ENCODE measurements around the gene MYCBP.
"Not testable (repeated sequence)": the region's sequence is repeated elsewhere in the genome, so short reads cannot be mapped to it uniquely, and the experiment has no call there.

Gene MYCBP

GRCh38 chr1:38840281-38840680 lies 32.9 kb downstream of the MYCBP start:
- TF ChIP-seq, protein P1, sequence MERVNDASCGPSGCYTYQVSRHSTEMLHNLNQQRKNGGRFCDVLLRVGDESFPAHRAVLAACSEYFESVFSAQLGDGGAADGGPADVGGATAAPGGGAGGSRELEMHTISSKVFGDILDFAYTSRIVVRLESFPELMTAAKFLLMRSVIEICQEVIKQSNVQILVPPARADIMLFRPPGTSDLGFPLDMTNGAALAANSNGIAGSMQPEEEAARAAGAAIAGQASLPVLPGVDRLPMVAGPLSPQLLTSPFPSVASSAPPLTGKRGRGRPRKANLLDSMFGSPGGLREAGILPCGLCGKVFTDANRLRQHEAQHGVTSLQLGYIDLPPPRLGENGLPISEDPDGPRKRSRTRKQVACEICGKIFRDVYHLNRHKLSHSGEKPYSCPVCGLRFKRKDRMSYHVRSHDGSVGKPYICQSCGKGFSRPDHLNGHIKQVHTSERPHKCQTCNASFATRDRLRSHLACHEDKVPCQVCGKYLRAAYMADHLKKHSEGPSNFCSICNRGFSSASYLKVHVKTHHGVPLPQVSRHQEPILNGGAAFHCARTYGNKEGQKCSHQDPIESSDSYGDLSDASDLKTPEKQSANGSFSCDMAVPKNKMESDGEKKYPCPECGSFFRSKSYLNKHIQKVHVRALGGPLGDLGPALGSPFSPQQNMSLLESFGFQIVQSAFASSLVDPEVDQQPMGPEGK (CRISPR knock-in tag; IDR thresholded peaks at IDR 0.05; ENCODE audit: borderline replicate concordance) = no peak
- TF ChIP-seq ZNF8 (CRISPR knock-in tag; IDR thresholded peaks at IDR 0.05) (no peak), ISL1 (CRISPR knock-in tag; IDR thresholded peaks at IDR 0.05) (no peak), ESRRG (CRISPR knock-in tag; IDR thresholded peaks at IDR 0.05) (no peak), RARB (CRISPR knock-in tag; IDR thresholded peaks at IDR 0.05) (no peak), TOX (CRISPR knock-in tag; IDR thresholded peaks at IDR 0.05; ENCODE audit: borderline replicate concordance) (no peak), CREB5 (CRISPR knock-in tag; IDR thresholded peaks at IDR 0.05; ENCODE audit: low read depth) (no peak)
- ATAC-seq = no peak

- TF ChIP-seq ZFP30 (CRISPR knock-in tag; IDR thresholded peaks at IDR 0.05) = no peak
- TF ChIP-seq, protein P1 (CRISPR knock-in tag; IDR thresholded peaks at IDR 0.05; ENCODE audit: borderline replicate concordance) = no peak
- no peak for TF ChIP-seq BACH2 (CRISPR knock-in tag; IDR thresholded peaks at IDR 0.05; ENCODE audit: borderline replicate concordance)
- TF ChIP-seq ISL1 (CRISPR knock-in tag; IDR thresholded peaks at IDR 0.05) = no peak
- no peak for TF ChIP-seq CREB5 (CRISPR knock-in tag; IDR thresholded peaks at IDR 0.05; ENCODE audit: low read depth)
- no peak for TF ChIP-seq TOX (CRISPR knock-in tag; IDR thresholded peaks at IDR 0.05; ENCODE audit: borderline replicate concordance)
- no peak for TF ChIP-seq ZC3H10 (CRISPR knock-in tag; IDR thresholded peaks at IDR 0.05)
- TF ChIP-seq POU6F1 (CRISPR knock-in tag; IDR thresholded peaks at IDR 0.05; ENCODE audit: borderline replicate concordance, low read depth) = no peak
- no peak for TF ChIP-seq TCF4 (CRISPR knock-in tag; IDR thresholded peaks at IDR 0.05; ENCODE audit: borderline replicate concordance)
- TF ChIP-seq ESRRG (CRISPR knock-in tag; IDR thresholded peaks at IDR 0.05) = no peak
- no peak for TF ChIP-seq ARNTL (CRISPR knock-in tag; IDR thresholded peaks at IDR 0.05; ENCODE audit: borderline replicate concordance, low read depth)
- TF ChIP-seq CSDC2 (CRISPR knock-in tag; IDR thresholded peaks at IDR 0.05) = no peak
- no peak for TF ChIP-seq ZNF8 (CRISPR knock-in tag; IDR thresholded peaks at IDR 0.05)
- TF ChIP-seq, protein P2, sequence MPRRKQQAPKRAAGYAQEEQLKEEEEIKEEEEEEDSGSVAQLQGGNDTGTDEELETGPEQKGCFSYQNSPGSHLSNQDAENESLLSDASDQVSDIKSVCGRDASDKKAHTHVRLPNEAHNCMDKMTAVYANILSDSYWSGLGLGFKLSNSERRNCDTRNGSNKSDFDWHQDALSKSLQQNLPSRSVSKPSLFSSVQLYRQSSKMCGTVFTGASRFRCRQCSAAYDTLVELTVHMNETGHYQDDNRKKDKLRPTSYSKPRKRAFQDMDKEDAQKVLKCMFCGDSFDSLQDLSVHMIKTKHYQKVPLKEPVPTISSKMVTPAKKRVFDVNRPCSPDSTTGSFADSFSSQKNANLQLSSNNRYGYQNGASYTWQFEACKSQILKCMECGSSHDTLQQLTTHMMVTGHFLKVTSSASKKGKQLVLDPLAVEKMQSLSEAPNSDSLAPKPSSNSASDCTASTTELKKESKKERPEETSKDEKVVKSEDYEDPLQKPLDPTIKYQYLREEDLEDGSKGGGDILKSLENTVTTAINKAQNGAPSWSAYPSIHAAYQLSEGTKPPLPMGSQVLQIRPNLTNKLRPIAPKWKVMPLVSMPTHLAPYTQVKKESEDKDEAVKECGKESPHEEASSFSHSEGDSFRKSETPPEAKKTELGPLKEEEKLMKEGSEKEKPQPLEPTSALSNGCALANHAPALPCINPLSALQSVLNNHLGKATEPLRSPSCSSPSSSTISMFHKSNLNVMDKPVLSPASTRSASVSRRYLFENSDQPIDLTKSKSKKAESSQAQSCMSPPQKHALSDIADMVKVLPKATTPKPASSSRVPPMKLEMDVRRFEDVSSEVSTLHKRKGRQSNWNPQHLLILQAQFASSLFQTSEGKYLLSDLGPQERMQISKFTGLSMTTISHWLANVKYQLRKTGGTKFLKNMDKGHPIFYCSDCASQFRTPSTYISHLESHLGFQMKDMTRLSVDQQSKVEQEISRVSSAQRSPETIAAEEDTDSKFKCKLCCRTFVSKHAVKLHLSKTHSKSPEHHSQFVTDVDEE (CRISPR knock-in tag; IDR thresholded peaks at IDR 0.05) = no peak
- TF ChIP-seq ZNF565 (CRISPR knock-in tag; conservative IDR thresholded peaks at IDR 0.05; ENCODE audit: low read depth) = no peak
- no peak for TF ChIP-seq RARB (CRISPR knock-in tag; IDR thresholded peaks at IDR 0.05)
- TF ChIP-seq, protein P3, sequence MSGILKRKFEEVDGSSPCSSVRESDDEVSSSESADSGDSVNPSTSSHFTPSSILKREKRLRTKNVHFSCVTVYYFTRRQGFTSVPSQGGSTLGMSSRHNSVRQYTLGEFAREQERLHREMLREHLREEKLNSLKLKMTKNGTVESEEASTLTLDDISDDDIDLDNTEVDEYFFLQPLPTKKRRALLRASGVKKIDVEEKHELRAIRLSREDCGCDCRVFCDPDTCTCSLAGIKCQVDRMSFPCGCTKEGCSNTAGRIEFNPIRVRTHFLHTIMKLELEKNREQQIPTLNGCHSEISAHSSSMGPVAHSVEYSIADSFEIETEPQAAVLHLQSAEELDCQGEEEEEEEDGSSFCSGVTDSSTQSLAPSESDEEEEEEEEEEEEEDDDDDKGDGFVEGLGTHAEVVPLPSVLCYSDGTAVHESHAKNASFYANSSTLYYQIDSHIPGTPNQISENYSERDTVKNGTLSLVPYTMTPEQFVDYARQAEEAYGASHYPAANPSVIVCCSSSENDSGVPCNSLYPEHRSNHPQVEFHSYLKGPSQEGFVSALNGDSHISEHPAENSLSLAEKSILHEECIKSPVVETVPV (CRISPR knock-in tag; IDR thresholded peaks at IDR 0.05) = no peak
- TF ChIP-seq PPARA (CRISPR knock-in tag; IDR thresholded peaks at IDR 0.05; ENCODE audit: borderline replicate concordance) = no peak
- TF ChIP-seq ZFP3 (CRISPR knock-in tag; IDR thresholded peaks at IDR 0.05) = no peak
- no peak for TF ChIP-seq GLIS3 (CRISPR knock-in tag; IDR thresholded peaks at IDR 0.05)
- ATAC-seq = no peak
Observed at GRCh38 chr1:38839363-38839762, 33.8 kb downstream of the MYCBP start.

DNA sequence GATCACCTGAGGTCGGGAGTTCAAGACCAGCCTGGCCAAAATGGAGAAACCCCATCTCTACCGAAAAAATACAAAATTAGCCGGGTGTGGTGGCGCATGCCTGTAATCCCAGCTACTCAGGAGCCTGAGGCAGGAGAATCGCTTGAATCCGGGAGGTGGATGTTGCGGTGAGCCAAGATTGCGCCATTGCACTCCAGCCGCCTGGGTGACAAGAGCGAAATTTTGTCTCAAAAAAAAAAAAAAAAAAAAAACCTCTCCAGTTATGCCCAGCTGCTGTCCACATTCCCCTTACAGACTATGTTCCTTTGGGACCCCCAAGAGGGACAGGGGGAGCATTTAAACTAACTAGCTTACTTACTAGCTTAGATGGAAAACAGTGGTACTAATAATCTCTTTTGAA lies 36.8 kb downstream of the MYCBP start:
- not testable (repeated sequence) for ATAC-seq
